AG04450 (cell line): ENCODE results near the gene UCP3. TPM values are rescaled to one million over a fixed set of nuclear protein-coding genes. Genes with fewer than 3 reads are reported as not detected.

ENCODE experiments used
- CTCF ChIA-PET: fragments of 300-600, 350-600 bp; formaldehyde crosslinking; extraction: SDS; loops from one replicate; lab custom pipeline; 2022; ENCODE audit warnings: antibody characterized with exemption, inconsistent platforms; lab: Charles Lee
- POLR2A ChIA-PET: fragments of 350-600 bp; formaldehyde crosslinking; extraction: SDS; loops from one replicate; lab custom pipeline; 2021; ENCODE audit warnings: antibody characterized with exemption, inconsistent platforms; lab: Yijun Ruan, JAX
- DNase-seq: peaks from one replicate; pipeline ENCODE4 v3.0.0-alpha.2; 2011; ENCODE audit warnings: low read depth, low spot score
- H3K27ac ChIP-seq: one replicate; pipeline ENCODE4 v1.5.1; 2012; ENCODE audit warnings: low read depth, low read length, control low read depth
- H3K27me3 ChIP-seq: one replicate; pipeline ENCODE4 v1.6.0; 2012; ENCODE audit warnings: low read length; ENCODE audit not compliant: control insufficient read depth, insufficient read depth
- H3K4me3 ChIP-seq: 2 replicates; pipeline ENCODE4 v1.5.1; 2011; ENCODE audit warnings: mild to moderate bottlenecking, low read depth, low read length, control low read depth
- H3K9me3 ChIP-seq: 2 replicates; pipeline ENCODE4 v1.5.1; 2012; ENCODE audit warnings: low read length; ENCODE audit not compliant: control insufficient read depth, insufficient read depth
- CTCF ChIP-seq: IDR thresholded peaks from 2 replicates; pipeline ENCODE4 v1.5.1; 2011; ENCODE audit warnings: low read depth, low read length, control low read depth, inconsistent platforms
- polyA plus RNA-seq: library from polyadenylated mRNA; depleted of rRNA; stranded (reverse); fragments of >200 nt; gene quantifications from 2 replicates; pipeline ENCODE4 v1.2.3, GENCODE V29; 2011

UCP3 gene
- polyA plus RNA-seq, 1 experiment: 0.41 TPM

- H3K27me3 ChIP-seq: no peaks in the 10 kb centered on the region
- peak overlapping the region; percentile 82 for H3K4me3 ChIP-seq
- peak overlapping the region; percentile 31 for H3K27ac ChIP-seq
- H3K9me3 ChIP-seq: no peaks in the 10 kb centered on the region
- TF ChIP-seq CTCF: no peak
- CTCF ChIA-PET: no interaction called here
- POLR2A ChIA-PET: no interaction called here
- no peak for DNase-seq
Measured at GRCh38 chr11:73983741-73984538, 24.9 kb downstream of the UCP3 start.

- Histone ChIP-seq H3K9me3 (no peaks in the 10 kb centered on the region), H3K27me3 (no peaks in the 10 kb centered on the region), H3K27ac (peak overlapping the region; percentile 83), H3K4me3 (peak overlapping the region; percentile 82)
- ChIA-PET POLR2A (interaction anchor here (0.6 to 0.9 kb wide), 2 partner anchors 114 to 124 kb away, joined by 3 to 5 read pairs; no protein-coding TSS in a partner anchor), CTCF (interaction anchor here (1.1 kb wide), 1 partner anchor 19 kb away, joined by 4 read pairs; no protein-coding TSS in a partner anchor)
- peak; percentile 52 for DNase-seq
- no peak for TF ChIP-seq CTCF
Measured at GRCh38 chr11:73982990-73983740, 25.7 kb downstream of the UCP3 start.

GRCh38 chr11:73982595-73982989 is 26.3 kb downstream of the UCP3 start, which contains the start of gene UCP2:
Gene UCP2, minus strand, starts transcription at chr11:73982843. Its CDS starts 4,465 bp downstream, at chr11:73978378.
- peak within 1 kb of the TSS; percentile 83 for H3K27ac ChIP-seq
- ChIA-PET CTCF (interaction anchor here (1.1 kb wide), 1 partner anchor 19 kb away, joined by 4 read pairs; no protein-coding TSS in a partner anchor), POLR2A (interaction anchor here (0.6 to 0.9 kb wide), 3 partner anchors 114 to 265 kb away, joined by 3 to 5 read pairs (median 3); no protein-coding TSS in a partner anchor)
- no peaks in the 10 kb centered on the region for H3K9me3 ChIP-seq
- peak; percentile 26 for DNase-seq
- no peaks in the 10 kb centered on the region for H3K27me3 ChIP-seq
- H3K4me3 ChIP-seq: peak within 1 kb of the TSS; percentile 82
- TF ChIP-seq CTCF: no peak

- Histone ChIP-seq H3K27me3 (no peaks in the 10 kb centered on the region), H3K27ac (no peak overlapping the region), H3K9me3 (no peaks in the 10 kb centered on the region), H3K4me3 (no peak overlapping the region)
- no peak for DNase-seq
- POLR2A ChIA-PET: interaction anchor here (0.6 kb wide), 1 partner anchor 156 kb away, joined by 8 read pairs; no protein-coding TSS in a partner anchor
- TF ChIP-seq CTCF: no peak
- CTCF ChIA-PET: interaction anchor here (1.8 kb wide), 1 partner anchor 17 kb away, joined by 10 read pairs; no protein-coding TSS in a partner anchor
Measured at GRCh38 chr11:73981051-73981805, 27.7 kb downstream of the UCP3 start.
